Stimulated activated CD4-positive, alpha-beta T cell treated with anti-CD3 and anti-CD28 coated beads, Interleukin-1b, Interleukin-23, amount 100 ng/mL, for 4 hours (primary cell): ENCODE results near the gene CFAP43.

Source experiments
- DNase-seq, 2 donors: peaks; one replicate each; pipeline ENCODE4 v3.0.0-alpha.2; 2020; ENCODE audit warnings: low read depth in 2 of 2

CFAP43 gene

DNA sequence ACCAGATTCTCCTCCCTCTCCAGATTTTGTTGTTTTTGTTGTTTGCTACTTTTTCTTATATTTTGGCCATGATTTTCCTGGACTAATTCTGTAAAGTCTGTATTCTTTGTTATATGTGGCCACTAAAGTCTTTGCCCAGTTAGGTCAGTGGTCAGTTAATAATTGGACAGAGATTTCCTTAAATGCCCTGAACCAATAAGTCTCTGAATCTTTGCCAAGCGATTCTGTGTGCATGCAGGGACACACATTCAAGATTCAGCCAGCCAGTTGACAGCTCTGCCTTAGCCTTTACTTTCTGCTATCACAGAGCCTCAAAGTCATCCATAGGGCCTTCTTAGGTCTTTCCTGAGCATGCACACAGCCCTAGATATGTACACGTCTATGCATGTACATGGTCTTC lies 135.5 kb downstream of the CFAP43 start:
- DNase-seq, result no peak

DNA sequence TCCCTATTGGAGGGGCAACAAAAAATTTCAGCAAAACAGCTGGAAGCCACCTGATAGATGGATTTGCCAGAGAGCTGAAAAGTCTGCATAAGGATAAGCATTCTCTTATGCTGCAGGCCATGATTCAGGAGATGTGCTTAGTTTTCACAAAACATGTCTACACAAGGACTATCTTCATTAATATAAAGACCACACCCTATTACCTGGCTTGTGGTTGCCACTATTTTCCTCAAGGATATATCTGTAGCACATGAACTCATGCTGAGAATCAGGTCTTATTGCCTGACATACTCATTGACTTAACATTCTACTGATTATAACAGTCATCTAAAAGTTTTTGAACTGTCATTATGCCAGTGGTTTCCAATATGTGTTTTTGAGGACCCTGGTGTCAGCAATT lies 139.4 kb downstream of the CFAP43 start:
- no peak for DNase-seq

DNA sequence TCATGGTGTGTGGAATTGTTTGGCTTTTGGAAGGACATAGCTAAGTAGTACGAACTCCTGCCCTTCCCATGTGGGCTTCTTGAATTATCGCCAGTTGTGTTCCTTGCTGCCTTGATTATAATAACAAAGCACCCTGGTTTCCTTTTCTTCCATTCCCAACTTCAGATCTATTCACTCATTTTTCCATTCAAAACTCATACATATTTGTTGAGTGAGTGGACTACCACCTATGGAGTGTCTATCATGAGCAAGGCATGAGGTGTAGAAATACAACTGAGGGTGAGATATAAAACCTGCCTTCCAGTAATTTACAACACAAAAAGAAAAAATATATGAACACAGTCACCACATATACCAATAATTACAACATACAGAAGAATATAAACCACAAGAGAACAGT lies 141.6 kb downstream of the CFAP43 start:
- DNase-seq, result no peak

DNA sequence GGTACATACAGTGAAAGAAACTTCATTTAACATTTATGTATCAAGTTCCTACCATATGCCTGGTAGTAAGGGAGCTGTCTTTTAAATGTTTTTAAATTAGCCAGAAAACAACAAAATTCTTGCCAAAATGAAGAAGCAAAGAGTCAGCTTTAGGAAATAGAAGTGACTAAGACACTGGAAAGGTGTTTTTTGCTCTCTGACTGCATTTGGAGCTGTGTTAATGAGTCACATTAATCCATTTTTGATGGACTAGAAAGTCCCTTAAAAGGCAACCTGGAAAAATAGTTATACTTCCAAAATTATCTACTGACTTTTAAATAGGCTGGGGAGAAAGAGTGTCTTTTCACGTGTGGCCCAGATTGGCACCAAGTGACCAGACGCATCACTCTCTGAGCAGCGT lies 142.5 kb downstream of the CFAP43 start:
- no peak for DNase-seq

DNA sequence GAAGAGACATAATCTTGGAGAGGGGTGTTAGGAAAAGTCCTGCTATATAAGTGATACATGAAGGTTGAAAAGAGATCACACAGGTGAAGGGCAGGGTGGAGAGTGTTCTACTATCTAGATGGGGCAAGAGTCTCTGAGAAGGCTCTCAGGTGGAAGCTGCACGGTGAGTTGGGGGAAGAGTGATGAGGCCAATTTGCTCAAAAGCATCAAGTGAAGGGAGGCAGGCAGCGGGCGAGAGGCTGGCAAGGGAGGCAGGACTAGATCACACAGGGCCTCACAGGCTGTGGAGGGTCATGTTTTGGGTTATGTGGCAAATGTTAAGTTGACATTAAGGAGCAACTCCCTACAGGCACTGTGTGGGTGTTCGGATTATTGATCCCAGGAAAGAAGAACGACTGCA lies 143.9 kb downstream of the CFAP43 start:
- no peak for DNase-seq

DNA sequence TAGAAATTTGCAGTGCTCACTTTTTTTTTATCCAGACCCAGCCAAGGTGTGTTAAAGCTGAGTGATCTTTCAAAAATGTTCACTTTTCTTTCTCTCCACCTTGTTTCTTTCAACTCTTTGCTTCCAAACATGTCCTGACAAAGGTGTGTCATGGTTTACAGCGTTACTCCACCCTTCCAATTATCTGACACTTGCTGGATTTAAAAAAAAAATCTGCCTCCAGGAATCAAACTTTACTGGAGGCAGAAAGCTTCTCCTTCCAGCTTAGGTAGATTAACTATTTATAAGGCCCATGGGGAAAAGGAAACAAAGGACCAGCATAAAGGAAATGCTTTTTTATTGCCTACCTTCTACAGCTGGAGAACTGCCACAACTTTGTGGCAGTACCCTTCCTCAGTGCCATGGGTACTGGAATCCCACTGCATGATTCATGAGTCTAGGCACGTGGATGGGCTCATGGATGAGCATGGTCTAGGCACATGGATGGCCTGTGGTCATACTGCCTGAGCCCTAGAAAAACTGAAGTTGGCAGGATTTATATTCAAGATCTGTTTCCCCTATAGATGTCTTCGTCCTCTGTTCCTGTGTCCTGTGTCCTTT lies 146.3 kb downstream of the CFAP43 start, which contains the start of gene COL17A1:
Gene COL17A1 (minus strand): TSS at position 80 of the 600 bp plus-strand sequence. CDS start 5,207 bp downstream, outside the sequence.
- DNase-seq, result no peak

DNA sequence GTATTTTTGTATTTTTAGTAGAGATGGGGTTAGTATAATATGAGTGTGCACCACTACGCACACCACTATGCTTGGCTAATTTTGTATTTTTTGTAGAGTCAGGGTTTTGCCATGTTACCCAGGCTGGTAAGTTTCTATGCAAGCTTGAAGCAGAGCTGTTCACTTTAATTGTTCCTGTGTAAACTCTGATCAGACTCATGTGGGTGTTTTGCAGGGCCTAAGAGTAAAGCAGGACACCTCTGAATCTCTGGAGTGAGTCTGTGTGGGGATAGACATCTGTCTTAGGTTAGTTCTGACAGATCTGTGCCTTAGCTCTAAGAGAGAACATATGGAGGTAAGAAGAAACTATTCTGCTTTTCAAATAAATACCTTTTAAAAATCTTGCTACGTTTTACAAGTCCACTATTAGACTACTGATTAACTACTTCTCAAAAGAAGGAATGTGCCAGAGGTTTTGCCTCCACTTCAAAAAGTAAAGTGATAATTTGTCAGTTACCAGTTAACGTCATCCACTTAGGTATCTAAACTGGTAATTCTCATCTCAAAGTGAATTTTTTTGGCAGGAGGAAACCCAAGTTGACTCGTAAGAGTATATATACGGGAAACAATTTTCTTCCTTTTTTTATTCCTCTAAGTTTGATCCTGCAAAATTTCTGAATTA lies 147.6 kb downstream of the CFAP43 start:
- no peak for DNase-seq

DNA sequence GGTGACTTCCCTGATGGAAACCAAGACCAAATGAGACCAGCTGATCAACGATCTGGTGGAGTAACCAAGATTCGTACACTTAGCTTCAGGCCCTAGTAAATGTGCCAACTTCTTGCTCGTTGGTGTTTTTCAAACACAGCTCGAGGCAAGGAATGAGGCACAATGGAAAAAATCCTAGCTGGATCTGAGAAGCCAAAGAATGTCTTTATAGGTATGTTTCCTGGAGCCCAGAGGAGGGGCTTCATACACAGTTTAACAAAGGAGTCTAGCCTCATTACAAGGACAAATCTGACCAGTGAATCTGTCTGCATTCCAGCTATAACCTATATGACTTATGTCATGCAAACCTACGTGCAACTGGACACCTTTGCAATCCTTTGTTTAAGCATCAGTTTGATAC lies 150.2 kb downstream of the CFAP43 start:
- DNase-seq, result no peak

DNA sequence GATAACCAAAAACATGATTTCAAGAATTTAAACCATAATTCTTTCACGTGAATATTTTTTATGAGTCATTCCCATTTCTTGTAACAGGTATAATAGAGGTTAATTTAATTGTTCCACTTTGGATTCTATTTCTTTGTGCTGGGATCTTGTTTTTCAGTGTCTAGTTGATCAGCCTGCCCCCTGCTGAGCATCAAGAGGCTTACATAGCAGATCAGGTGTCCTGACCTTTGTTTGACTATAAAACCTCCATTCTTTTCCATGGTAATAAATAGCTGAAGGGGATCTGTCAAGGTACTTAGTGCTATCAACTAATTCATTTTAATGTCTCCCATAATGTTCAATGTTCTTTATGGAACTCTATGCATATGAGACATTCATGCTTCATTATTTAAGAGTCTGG lies 151.4 kb downstream of the CFAP43 start:
- no peak for DNase-seq
